GM10266 (cell line): Measurements from ENCODE around the gene TMC6.

ENCODE experiments used
- DNase-seq: peaks from one replicate; pipeline ENCODE4 v3.0.0; 2012; ENCODE audit errors: extremely low spot score
- TF ChIP-seq, protein P1 (sequence below): IDR thresholded peaks from 2 replicates; pipeline ENCODE4 v1.5.1; 2012; ENCODE audit warnings: mild to moderate bottlenecking, low read depth; ENCODE audit not compliant: control insufficient read depth, insufficient read depth; ENCODE audit errors: missing control alignments

The TMC6 gene

DNA sequence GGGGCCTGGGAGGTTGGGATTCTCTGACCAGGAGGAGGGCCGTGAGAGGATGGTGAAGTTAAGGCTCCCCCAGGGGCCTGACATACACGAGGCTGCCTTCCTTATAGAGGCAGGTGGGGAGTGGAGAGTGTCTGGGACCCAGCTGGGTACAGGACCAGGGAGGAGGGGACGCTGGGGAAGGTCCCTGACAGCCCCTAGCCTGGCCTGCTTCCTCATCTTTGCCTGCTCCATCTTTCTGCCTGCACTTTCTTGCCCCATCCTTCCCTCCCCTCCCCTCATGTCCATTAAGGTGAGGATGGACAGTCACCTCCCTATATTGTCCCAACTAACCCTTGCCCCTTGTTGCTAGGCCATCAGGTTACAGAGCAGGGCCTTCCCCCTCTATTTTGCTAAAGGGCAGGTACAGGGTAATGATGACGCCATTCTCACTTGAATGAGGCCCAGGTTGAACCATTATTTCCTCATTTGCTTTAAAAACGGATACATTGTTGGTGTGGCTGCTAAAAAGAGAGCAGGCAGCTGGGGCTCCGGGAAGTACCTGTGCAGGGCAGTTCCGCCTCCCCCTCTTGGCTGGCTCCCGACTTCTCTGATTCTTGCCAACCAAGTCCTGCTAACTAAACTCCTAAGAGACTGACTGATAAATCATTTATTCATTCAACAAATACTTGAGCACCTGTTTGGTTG lies 18.9 kb upstream of the TMC6 start:
- DNase-seq, result no peak

DNA sequence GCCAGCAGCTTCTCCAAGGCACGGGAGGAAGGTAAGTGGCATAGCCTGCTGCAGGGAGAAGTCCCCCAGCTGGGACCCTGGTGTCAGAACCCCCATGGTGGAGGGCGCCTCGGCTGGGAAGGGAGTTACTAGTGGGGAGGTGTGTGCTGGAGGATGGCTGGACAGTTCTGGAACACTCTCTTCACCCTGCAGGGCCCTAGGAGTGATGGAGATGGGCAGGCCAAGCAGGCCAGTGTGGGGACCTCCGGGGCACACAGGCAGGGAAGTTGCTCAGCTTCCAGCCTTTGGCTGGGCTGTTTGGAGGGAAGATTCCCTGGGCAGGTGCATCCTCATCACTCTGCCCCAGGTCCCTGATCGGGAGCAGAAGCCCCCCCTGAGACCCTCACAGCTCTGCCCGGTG lies 18.3 kb upstream of the TMC6 start:
- TF ChIP-seq, protein P1, sequence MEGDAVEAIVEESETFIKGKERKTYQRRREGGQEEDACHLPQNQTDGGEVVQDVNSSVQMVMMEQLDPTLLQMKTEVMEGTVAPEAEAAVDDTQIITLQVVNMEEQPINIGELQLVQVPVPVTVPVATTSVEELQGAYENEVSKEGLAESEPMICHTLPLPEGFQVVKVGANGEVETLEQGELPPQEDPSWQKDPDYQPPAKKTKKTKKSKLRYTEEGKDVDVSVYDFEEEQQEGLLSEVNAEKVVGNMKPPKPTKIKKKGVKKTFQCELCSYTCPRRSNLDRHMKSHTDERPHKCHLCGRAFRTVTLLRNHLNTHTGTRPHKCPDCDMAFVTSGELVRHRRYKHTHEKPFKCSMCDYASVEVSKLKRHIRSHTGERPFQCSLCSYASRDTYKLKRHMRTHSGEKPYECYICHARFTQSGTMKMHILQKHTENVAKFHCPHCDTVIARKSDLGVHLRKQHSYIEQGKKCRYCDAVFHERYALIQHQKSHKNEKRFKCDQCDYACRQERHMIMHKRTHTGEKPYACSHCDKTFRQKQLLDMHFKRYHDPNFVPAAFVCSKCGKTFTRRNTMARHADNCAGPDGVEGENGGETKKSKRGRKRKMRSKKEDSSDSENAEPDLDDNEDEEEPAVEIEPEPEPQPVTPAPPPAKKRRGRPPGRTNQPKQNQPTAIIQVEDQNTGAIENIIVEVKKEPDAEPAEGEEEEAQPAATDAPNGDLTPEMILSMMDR, result no peak
- DNase-seq, result no peak

More for the DNA sequence above, 18.9 kb upstream of the TMC6 start:
- TF ChIP-seq, protein P1, result no peak

DNA sequence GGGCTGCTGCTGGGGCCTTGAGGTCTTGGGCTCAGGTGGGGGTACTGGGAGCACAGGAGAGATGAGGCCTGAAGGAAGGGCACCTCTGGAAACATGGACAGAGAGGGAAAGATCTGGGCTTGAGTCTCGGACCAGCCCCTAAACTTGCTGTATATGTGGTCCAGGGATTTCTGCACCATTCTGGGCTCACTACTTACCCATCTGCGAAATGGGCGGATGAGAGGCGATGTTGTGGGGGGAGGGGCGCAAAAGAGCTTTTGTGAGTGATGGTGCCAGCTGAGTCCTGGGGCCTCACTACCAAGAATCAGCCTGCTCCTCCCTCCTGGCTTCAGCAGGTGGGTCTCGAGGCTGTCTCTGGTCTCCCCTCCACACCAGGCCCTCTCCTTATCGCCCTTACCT lies 17.9 kb upstream of the TMC6 start:
- no peak for DNase-seq
- TF ChIP-seq, protein P1, result no peak

DNA sequence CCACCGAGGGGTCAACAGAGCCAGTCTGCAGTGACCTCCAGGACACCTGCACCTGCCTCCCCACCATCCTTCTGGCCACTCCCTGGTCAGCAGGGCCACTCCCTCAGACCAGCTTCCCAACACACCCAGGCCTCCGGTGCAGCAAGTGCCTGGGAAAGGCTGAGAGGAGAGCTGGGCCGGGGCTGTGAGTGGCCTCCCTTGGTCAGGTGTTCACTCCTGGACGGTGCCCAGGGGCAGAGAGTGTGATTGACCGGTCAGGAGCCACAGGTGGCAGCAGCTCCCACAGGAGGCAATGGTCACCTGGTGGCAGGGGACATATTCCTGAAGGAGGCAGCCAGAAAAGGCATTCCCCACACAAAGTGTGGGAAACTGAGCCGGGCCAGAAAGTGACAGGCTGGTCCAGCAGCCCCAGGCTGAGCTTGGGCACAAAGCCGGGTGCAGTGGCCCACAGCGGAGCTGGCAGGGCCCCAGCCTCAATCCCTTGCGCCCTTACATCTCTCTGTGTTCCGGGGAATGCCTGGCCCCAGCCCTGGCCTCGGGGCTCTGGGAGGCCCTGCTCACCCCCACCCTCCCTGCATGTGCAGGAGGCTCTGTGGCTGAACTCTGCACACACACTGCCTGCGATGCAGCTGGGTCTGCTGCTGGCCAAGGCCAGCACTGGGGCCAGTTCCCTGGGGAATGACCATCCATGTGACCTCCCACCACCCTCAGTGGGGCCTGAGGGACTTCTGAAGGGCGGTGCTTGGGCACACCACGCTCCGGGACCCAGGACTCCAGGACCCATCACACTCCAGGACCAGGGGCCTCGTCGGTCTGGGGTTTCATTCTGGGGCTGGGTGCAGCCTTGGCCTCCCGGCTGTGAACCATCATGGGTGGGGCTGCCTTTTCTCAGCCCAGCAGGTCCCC lies 16.4 kb upstream of the TMC6 start:
- TF ChIP-seq, protein P1, result no peak
- DNase-seq, result no peak

DNA sequence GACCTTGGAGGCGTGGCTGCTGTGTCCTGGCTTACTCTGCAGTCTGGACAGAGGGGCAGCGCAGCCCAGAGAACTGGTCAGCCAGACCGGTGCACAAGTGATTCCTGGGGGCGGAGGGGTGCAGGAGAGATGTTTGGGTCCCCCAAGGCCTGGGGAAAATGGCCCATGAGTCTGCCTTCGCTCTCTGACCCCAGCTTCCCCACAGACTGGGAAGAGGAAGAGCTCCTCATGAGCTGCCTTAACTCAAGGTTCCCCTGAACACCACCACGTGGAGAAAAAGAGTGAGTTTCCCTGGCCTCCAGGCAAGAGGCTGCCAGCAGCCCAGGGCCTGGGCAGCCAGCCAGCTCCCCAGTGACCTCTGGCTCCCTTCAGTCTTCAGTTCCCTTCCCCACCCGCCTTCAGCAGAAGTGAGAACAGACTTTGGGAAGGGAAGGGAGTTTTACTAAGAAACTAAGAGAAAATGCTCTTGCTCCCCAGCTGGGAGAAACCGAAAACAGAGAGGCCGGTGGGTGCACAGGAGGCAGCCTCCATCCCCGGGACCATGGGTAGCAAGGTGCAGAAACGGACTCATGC lies 15.7 kb upstream of the TMC6 start:
- DNase-seq, result no peak
- TF ChIP-seq, protein P1, result peak; percentile 14

DNA sequence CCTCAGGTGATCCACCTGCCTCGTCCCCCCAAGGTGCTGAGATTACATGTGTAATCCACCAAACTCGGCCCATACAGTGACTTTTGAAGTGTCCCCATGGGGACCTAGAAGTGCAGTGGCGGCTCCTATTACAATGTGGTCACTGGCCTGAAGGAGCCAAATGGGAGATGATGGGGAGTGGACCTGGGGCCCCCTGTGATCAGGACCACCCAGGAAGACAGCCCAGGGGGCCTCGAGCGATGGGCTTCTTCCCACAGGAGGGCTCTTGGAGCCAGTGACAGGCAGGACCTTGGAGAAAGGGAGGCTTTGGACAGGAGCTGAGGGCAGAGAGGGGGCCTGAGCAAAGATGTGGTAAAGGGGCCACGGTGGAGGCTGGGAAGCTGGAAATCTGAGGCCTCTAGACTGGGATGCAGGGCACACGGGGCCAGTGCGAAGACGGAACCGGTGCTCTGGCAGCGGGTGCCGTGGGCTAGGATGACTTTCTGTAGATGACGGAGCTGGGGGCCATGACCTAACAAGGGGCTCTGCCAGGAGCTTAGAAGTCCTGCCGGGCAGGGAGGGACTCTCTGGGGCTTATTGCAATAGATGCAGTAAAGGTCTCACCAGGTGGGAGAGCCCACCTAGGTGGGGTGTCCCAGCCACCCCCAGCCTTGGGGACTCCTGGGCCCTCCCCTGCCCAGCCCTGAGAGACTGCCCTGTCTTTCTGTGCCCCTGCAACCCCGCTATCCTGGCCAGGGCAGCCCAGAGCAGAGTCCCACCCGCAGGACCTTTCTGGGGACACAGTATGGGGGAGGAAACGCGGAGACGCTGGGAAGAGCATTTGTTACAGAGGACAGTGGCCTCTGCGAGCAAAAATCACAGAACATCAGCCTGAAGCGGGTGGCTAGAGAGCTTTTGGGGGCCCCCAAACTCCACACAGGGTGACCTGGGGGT lies 14.9 kb upstream of the TMC6 start:
- DNase-seq, result no peak
- TF ChIP-seq, protein P1, result no peak
